ENCODE measurements around the gene RPL12.

Gene RPL12

GRCh38 chr9:127402401-127403090, 48.7 kb downstream of the RPL12 start:
- DNase-seq: no peak

GRCh38 chr9:127399736-127400269, 51.4 kb downstream of the RPL12 start:
- no peak for DNase-seq

- no peak for DNase-seq
These were observed 52.3 kb downstream of the RPL12 start for GRCh38 chr9:127398715-127399400.

- DNase-seq: no peak
These were observed 52.9 kb downstream of the RPL12 start for GRCh38 chr9:127398275-127398647.
